Nasal cavity respiratory epithelium epithelial cell of viscerocranial mucosa (primary cell): ENCODE results near the gene MAP3K9. TPM values are rescaled to one million over a fixed set of nuclear protein-coding genes. Genes with fewer than 3 reads are reported as not detected.

Experiments
- total RNA-seq: library from RNA; depleted of rRNA; stranded (reverse); fragments of >200 nt; gene quantifications from 2 replicates; pipeline ENCODE4 v1.2.3, GENCODE V29; 2014

The MAP3K9 gene
- 12.6 and 29.6 TPM in 2 replicates for total RNA-seq

GRCh38 chr14:70809225-70810219 lies at the start of gene MAP3K9:
TSS of gene MAP3K9 (minus strand) at chr14:70809513. CDS start at chr14:70809171, 342 bp downstream.

Other genes with a start within 250 kb of the MAP3K9 start
- 39.6 and 39.7 TPM in 2 replicates for gene MED6, start 208.9 kb downstream of the MAP3K9 start, total RNA-seq
- 5.8 and 7.3 TPM in 2 replicates for gene TTC9, start 167.6 kb downstream of the MAP3K9 start, total RNA-seq
- 43.7 and 70.7 TPM in 2 replicates for gene PCNX1, start 97.9 kb upstream of the MAP3K9 start, total RNA-seq